PC-3 (cell line): ENCODE data around the gene SOX5. TPM values are rescaled to one million over a fixed set of nuclear protein-coding genes. Genes with fewer than 3 reads are reported as not detected.

Experiments used
- ATAC-seq: fragments of 200-7000 bp; cut with Tn5 transposase; 2 replicates; pipeline ENCODE4 v1.9.1; 2020; ENCODE audit warnings: mild to moderate bottlenecking, moderate library complexity
- BruUV-seq: library from RNA; stranded (reverse); fragments of 400-500 nt; replicated peaks from 2 replicates; lab custom pipeline; 2021; lab: Mats Ljungman, UMichigan
- CTCF ChIA-PET: fragments of 300-600 bp; sonication (Branson Sonifier 250); formaldehyde crosslinking; loops from one replicate; lab custom pipeline; 2022; ENCODE audit warnings: antibody characterized with exemption; lab: Charles Lee
- POLR2A ChIA-PET: fragments of 300-600 bp; sonication (Branson Sonifier 250); formaldehyde crosslinking; loops from one replicate; lab custom pipeline; 2022; ENCODE audit warnings: antibody characterized with exemption; ENCODE audit not compliant: unreplicated experiment; lab: Charles Lee
- DNase-seq: peaks from one replicate; pipeline ENCODE4 v3.0.0-alpha.2; 2015
- H2AFZ ChIP-seq: fragments of 300-600 bp; sonication (generic); 2 replicates; pipeline ENCODE4 v1.6.0; 2016; ENCODE audit warnings: antibody characterized with exemption, low read length
- H3F3A ChIP-seq: fragments of 300-600 bp; sonication (generic); one replicate; pipeline ENCODE4 v1.6.0; 2017; ENCODE audit warnings: antibody characterized with exemption, low read length, control low read depth, mild to moderate bottlenecking; ENCODE audit not compliant: unreplicated experiment
- H3K27ac ChIP-seq: fragments of 300-600 bp; sonication (generic); 2 replicates; pipeline ENCODE4 v1.5.1; 2016; ENCODE audit warnings: mild to moderate bottlenecking, low read length
- H3K27me3 ChIP-seq: fragments of 300-600 bp; sonication (generic); 2 replicates; pipeline ENCODE4 v1.6.1; 2016; ENCODE audit warnings: low read length, mixed read lengths
- H3K36me3 ChIP-seq: fragments of 300-600 bp; sonication (generic); 2 replicates; pipeline ENCODE4 v1.6.1; 2016; ENCODE audit warnings: low read depth, mixed run types, low read length, mixed read lengths
- H3K4me1 ChIP-seq: fragments of 300-600 bp; sonication (generic); 2 replicates; pipeline ENCODE4 v1.5.1; 2016; ENCODE audit warnings: low read length; ENCODE audit not compliant: insufficient read depth
- H3K4me2 ChIP-seq: fragments of 300-600 bp; sonication (generic); 2 replicates; pipeline ENCODE4 v1.6.0; 2016; ENCODE audit warnings: low read length
- H3K4me3 ChIP-seq: fragments of 300-600 bp; sonication (generic); 2 replicates; pipeline ENCODE4 v1.5.1; 2016; ENCODE audit warnings: mild to moderate bottlenecking, low read length, mixed read lengths
- H3K79me2 ChIP-seq: fragments of 300-600 bp; sonication (generic); 2 replicates; pipeline ENCODE4 v1.6.1; 2017; ENCODE audit warnings: low read length, mixed read lengths
- H3K9ac ChIP-seq: fragments of 300-600 bp; sonication (generic); 2 replicates; pipeline ENCODE4 v1.6.0; 2016; ENCODE audit warnings: mild to moderate bottlenecking, low read length
- H3K9me2 ChIP-seq: fragments of 300-600 bp; sonication (generic); replicated peaks from 2 replicates; pipeline ENCODE4 v1.6.1; 2016; ENCODE audit warnings: mixed run types, low read length, mixed read lengths
- H3K9me3 ChIP-seq: fragments of 300-600 bp; sonication (generic); 2 replicates; pipeline ENCODE4 v1.6.1; 2016; ENCODE audit warnings: low read length, mixed read lengths
- H4K20me1 ChIP-seq: fragments of 300-600 bp; sonication (generic); 2 replicates; pipeline ENCODE4 v1.6.1; 2016; ENCODE audit warnings: low read length, mixed read lengths
- EZH2 ChIP-seq: fragments of 300-600 bp; sonication (generic); IDR thresholded peaks from one replicate; pipeline ENCODE4 v1.6.1; 2017; ENCODE audit warnings: antibody characterized with exemption, mild to moderate bottlenecking, low read length; ENCODE audit not compliant: unreplicated experiment
- EZH2phosphoT487 ChIP-seq: fragments of 300-600 bp; sonication (generic); IDR thresholded peaks from 2 replicates; pipeline ENCODE4 v1.6.1; 2018; ENCODE audit warnings: mild to moderate bottlenecking, antibody characterized with exemption, low read length, borderline replicate concordance
- intact Hi-C: fragments of 100-400 bp; cut with micrococcal nuclease; formaldehyde crosslinking; loops from 2 replicates; pipeline ENCODE4 v1.9.0; 2023
- total RNA-seq: library from RNA; depleted of rRNA; stranded (reverse); fragments of >200 nt; gene quantifications from 2 replicates; pipeline ENCODE4 v1.2.3, GENCODE V29; 2014
- TF ChIP-seq, protein P1 (sequence below): fragments of 300-600 bp; sonication (generic); conservative IDR thresholded peaks from 2 replicates; pipeline ENCODE4 v1.5.1; 2017; ENCODE audit warnings: antibody characterized with exemption, low read depth, mild to moderate bottlenecking, low read length

SOX5 gene
- total RNA-seq, 1 experiment from 2014 or later = not detected

GRCh38 chr12:23585782-23586163 lies 363.7 kb downstream of the SOX5 start:
- H3K9ac ChIP-seq = no peak overlapping the region
- ChIA-PET CTCF (no interaction called here), POLR2A (no interaction called here)
- ATAC-seq (no peak), DNase-seq (no peak)
- H3K4me3 ChIP-seq = no peak overlapping the region
- no peaks in the 10 kb centered on the region for H4K20me1 ChIP-seq
- H3K36me3 ChIP-seq = no peaks in the 10 kb centered on the region
- no peaks in the 10 kb centered on the region for H3K9me3 ChIP-seq
- H3K27ac ChIP-seq = no peak overlapping the region
- no peaks in the 10 kb centered on the region for H3K4me1 ChIP-seq
- no peak for TF ChIP-seq EZH2
- TF ChIP-seq, protein P1, sequence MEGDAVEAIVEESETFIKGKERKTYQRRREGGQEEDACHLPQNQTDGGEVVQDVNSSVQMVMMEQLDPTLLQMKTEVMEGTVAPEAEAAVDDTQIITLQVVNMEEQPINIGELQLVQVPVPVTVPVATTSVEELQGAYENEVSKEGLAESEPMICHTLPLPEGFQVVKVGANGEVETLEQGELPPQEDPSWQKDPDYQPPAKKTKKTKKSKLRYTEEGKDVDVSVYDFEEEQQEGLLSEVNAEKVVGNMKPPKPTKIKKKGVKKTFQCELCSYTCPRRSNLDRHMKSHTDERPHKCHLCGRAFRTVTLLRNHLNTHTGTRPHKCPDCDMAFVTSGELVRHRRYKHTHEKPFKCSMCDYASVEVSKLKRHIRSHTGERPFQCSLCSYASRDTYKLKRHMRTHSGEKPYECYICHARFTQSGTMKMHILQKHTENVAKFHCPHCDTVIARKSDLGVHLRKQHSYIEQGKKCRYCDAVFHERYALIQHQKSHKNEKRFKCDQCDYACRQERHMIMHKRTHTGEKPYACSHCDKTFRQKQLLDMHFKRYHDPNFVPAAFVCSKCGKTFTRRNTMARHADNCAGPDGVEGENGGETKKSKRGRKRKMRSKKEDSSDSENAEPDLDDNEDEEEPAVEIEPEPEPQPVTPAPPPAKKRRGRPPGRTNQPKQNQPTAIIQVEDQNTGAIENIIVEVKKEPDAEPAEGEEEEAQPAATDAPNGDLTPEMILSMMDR = no peak
- H3K27me3 ChIP-seq = no peaks in the 10 kb centered on the region
- no TSS peak for BruUV-seq
- intact Hi-C loops = no loop called here
- no peaks in the 10 kb centered on the region for H3K9me2 ChIP-seq
- no peak overlapping the region for H3K4me2 ChIP-seq
- H3K79me2 ChIP-seq = no peaks in the 10 kb centered on the region
- H3F3A ChIP-seq = no peaks in the 10 kb centered on the region
- H2AFZ ChIP-seq = no peak overlapping the region

DNA sequence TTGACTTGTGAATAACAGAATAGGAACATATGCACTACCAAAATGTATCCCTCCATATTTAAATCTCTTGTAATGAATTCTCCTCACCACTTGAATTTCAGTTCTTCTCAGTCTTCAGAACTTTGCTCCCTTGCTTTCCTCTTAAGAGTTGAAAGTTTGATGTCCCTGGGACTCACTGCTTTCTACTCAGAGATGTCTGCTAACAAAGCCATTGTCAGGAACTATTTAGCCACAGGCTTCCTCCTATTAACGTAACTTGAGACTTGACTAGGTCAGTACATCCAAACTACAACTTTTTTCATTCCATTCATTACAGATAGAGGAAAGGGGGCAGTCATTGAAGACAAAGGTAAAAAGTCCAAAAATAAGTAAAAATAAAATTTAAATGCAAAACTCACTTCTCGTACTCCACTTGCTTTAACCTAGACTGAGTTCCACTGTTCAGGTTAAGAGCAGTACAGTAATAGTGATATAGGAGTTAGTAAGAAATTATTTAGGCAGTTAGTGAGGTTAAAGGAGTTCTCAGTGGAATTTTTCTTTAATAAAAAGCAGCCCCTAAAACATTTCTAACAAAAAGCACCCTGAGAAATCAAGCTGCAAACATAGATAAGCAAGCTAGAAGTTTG lies 364.2 kb downstream of the SOX5 start:
- Histone ChIP-seq H2AFZ (no peak overlapping the region), H3K27ac (no peak overlapping the region), H3K9ac (no peak overlapping the region), H3K9me2 (no peaks in the 10 kb centered on the region), H3K79me2 (no peaks in the 10 kb centered on the region), H3K27me3 (no peaks in the 10 kb centered on the region), H3K4me1 (no peaks in the 10 kb centered on the region), H3K9me3 (no peaks in the 10 kb centered on the region), H3F3A (no peaks in the 10 kb centered on the region), H3K36me3 (no peaks in the 10 kb centered on the region), H3K4me3 (no peak overlapping the region), H3K4me2 (no peak overlapping the region), H4K20me1 (no peaks in the 10 kb centered on the region)
- POLR2A ChIA-PET = no interaction called here
- no TSS peak for BruUV-seq
- no peak for DNase-seq
- CTCF ChIA-PET = no interaction called here
- ATAC-seq = no peak
- intact Hi-C loops = no loop called here
- TF ChIP-seq EZH2 (no peak), EZH2phosphoT487 (no peak)
- TF ChIP-seq, protein P1 = no peak

DNA sequence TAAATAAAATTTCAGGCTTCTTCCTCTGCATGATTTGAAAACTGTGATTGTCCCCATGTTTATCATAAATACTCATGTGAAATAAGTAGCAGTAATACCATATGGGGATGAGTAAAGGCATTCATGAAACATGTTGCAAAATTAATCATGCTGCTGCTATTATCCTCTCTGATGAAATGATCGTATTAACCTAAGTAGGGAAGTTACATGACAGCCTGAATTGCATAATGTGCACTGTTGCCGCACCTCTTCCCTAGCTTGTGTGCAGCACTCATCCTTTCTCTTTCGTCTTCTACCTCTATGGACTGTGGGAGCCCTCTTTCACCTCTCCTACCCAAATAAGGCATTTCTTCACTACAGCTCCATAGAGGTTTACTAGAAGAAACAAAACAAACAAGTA lies 367.6 kb downstream of the SOX5 start:
- BruUV-seq = no TSS peak
- TF ChIP-seq, protein P1 = no peak
- TF ChIP-seq EZH2 = no peak
- TF ChIP-seq EZH2phosphoT487 = no peak
- no peak overlapping the region for H3K9ac ChIP-seq
- H3K27ac ChIP-seq = no peak overlapping the region
- no peak for DNase-seq
- H3K4me2 ChIP-seq = no peak overlapping the region
- intact Hi-C loops = no loop called here
- ChIA-PET POLR2A (no interaction called here), CTCF (no interaction called here)
- no peaks in the 10 kb centered on the region for H3K79me2 ChIP-seq
- no peaks in the 10 kb centered on the region for H3K27me3 ChIP-seq
- H3K36me3 ChIP-seq = no peaks in the 10 kb centered on the region
- ATAC-seq = no peak
- no peaks in the 10 kb centered on the region for H3K4me1 ChIP-seq
- no peaks in the 10 kb centered on the region for H3K9me3 ChIP-seq
- no peak overlapping the region for H3K4me3 ChIP-seq
- no peaks in the 10 kb centered on the region for H3F3A ChIP-seq
- no peaks in the 10 kb centered on the region for H3K9me2 ChIP-seq
- no peak overlapping the region for H2AFZ ChIP-seq
- no peaks in the 10 kb centered on the region for H4K20me1 ChIP-seq
